Transverse colon (tissue), 3 donors: Measurements from ENCODE around the gene FOSB.

ENCODE experiments used
- CTCF ChIP-seq, 5 experiments: fragments of 200-600 bp in 3 of 5; fragments of 450-650 bp in 2 of 5; sonication (generic) in 3 of 5; IDR thresholded peaks; 1 replicate in 2 of 5; 2 replicates in 3 of 5; pipeline ENCODE4 v1.5.1; 2016 to 2017; ENCODE audit warnings: antibody characterized with exemption in 5 of 5, inconsistent platforms in 3 of 5, mild to moderate bottlenecking in 2 of 5, moderate library complexity in 1 of 5
- POLR2A ChIP-seq: fragments of 450-650 bp; IDR thresholded peaks from one replicate; pipeline ENCODE4 v1.6.1; 2016; ENCODE audit warnings: antibody characterized with exemption, mild to moderate bottlenecking, moderate library complexity

GRCh38 chr19:45517238-45517637, 49.4 kb downstream of the FOSB start:
- TF ChIP-seq CTCF (IDR thresholded peaks at IDR 0.05) = no peak
- TF ChIP-seq POLR2A = no peak
